Measurements from ENCODE around the gene L3MBTL3. TPM values are rescaled to one million over a fixed set of nuclear protein-coding genes. Genes with fewer than 3 reads are reported as not detected.

L3MBTL3 gene
- total RNA-seq, 2 experiments from 2014 or later = 29.0 to 30.1 TPM

- no peak for TF ChIP-seq CTCF (IDR thresholded peaks at IDR 0.05)
- intact Hi-C loops (cut with DNase I, micrococcal nuclease) = no loop called here
- H3K27ac Mint-ChIP-seq = no peak overlapping the region
- peaks cover 10% of the 10 kb centered on the region for H3K4me1 Mint-ChIP-seq (ENCODE audit: low read depth)
- ATAC-seq (ENCODE audit: poor library complexity) (no peak), DNase-seq (no peak)
- ChIA-PET CTCF (interaction anchor here (0.6 kb wide), 1 partner anchor 879 kb away, joined by 3 read pairs; no protein-coding TSS in a partner anchor), POLR2A (no interaction called here)
- peaks cover 65% of the 10 kb centered on the region for H3K36me3 Mint-ChIP-seq (ENCODE audit: low read depth)
- no peaks in the 10 kb centered on the region for H3K27me3 ChIP-seq (ENCODE audit: control insufficient read depth in 1 of 2, insufficient read depth in 2 of 2, low read length in 2 of 2)
- no peaks in the 10 kb centered on the region for H3K27me3 Mint-ChIP-seq
- no peaks in the 10 kb centered on the region for H3K9me3 Mint-ChIP-seq
- no peaks in the 10 kb centered on the region for H3K4me1 ChIP-seq (ENCODE audit: insufficient read depth, low read length)
- H3K4me3 ChIP-seq (ENCODE audit: low read length) = no peak overlapping the region
- H3K27ac ChIP-seq (ENCODE audit: low read depth in 1 of 2, low read length in 2 of 2) = no peak overlapping the region
- no peak overlapping the region for H3K4me3 Mint-ChIP-seq
- H3K36me3 ChIP-seq (ENCODE audit: insufficient read depth, low read length) = peaks cover 29% of the 10 kb centered on the region
- no peaks in the 10 kb centered on the region for H3K9me3 ChIP-seq (ENCODE audit: control insufficient read depth in 1 of 2, insufficient read depth in 1 of 2, low read length in 2 of 2)
Observed at GRCh38 chr6:130158056-130158455, 139.7 kb downstream of the L3MBTL3 start.

- Mint-ChIP-seq H3K27me3 (no peaks in the 10 kb centered on the region), H3K4me1 (ENCODE audit: low read depth) (peaks cover 10% of the 10 kb centered on the region), H3K27ac (no peak overlapping the region), H3K9me3 (no peaks in the 10 kb centered on the region), H3K36me3 (ENCODE audit: low read depth) (peaks cover 66% of the 10 kb centered on the region), H3K4me3 (no peak overlapping the region)
- TF ChIP-seq CTCF (IDR thresholded peaks at IDR 0.05) = no peak
- DNase-seq = no peak
- H3K36me3 ChIP-seq (ENCODE audit: insufficient read depth, low read length) = peaks cover 32% of the 10 kb centered on the region
- intact Hi-C loops (cut with DNase I, micrococcal nuclease) = no loop called here
- H3K9me3 ChIP-seq (ENCODE audit: control insufficient read depth in 1 of 2, insufficient read depth in 1 of 2, low read length in 2 of 2) = no peaks in the 10 kb centered on the region
- ChIA-PET CTCF (interaction anchor here (0.6 kb wide), 1 partner anchor 879 kb away, joined by 3 read pairs; no protein-coding TSS in a partner anchor), POLR2A (no interaction called here)
- no peaks in the 10 kb centered on the region for H3K27me3 ChIP-seq (ENCODE audit: control insufficient read depth in 1 of 2, insufficient read depth in 2 of 2, low read length in 2 of 2)
- no peak overlapping the region for H3K4me3 ChIP-seq (ENCODE audit: low read length)
- H3K4me1 ChIP-seq (ENCODE audit: insufficient read depth, low read length) = no peaks in the 10 kb centered on the region
- no peak overlapping the region for H3K27ac ChIP-seq (ENCODE audit: low read depth in 1 of 2, low read length in 2 of 2)
- no peak for ATAC-seq (ENCODE audit: poor library complexity)
Observed at GRCh38 chr6:130158548-130158947, 140.2 kb downstream of the L3MBTL3 start.

GRCh38 chr6:130159956-130160355 is 141.6 kb downstream of the L3MBTL3 start:
- peaks cover 3% of the 10 kb centered on the region for H3K9me3 Mint-ChIP-seq
- ATAC-seq (ENCODE audit: poor library complexity) (no peak), DNase-seq (no peak)
- no peak for TF ChIP-seq CTCF (IDR thresholded peaks at IDR 0.05)
- Histone ChIP-seq H3K36me3 (ENCODE audit: insufficient read depth, low read length) (peaks cover 28% of the 10 kb centered on the region), H3K27me3 (ENCODE audit: control insufficient read depth in 1 of 2, insufficient read depth in 2 of 2, low read length in 2 of 2) (no peaks in the 10 kb centered on the region), H3K9me3 (ENCODE audit: control insufficient read depth in 1 of 2, insufficient read depth in 1 of 2, low read length in 2 of 2) (no peaks in the 10 kb centered on the region), H3K27ac (ENCODE audit: low read depth in 1 of 2, low read length in 2 of 2) (no peak overlapping the region), H3K4me3 (ENCODE audit: low read length) (no peak overlapping the region), H3K4me1 (ENCODE audit: insufficient read depth, low read length) (no peaks in the 10 kb centered on the region)
- H3K4me3 Mint-ChIP-seq = no peak overlapping the region
- ChIA-PET CTCF (no interaction called here), POLR2A (no interaction called here)
- no peaks in the 10 kb centered on the region for H3K27me3 Mint-ChIP-seq
- peak overlapping the region; percentile 1 for H3K27ac Mint-ChIP-seq
- peaks cover 18% of the 10 kb centered on the region for H3K4me1 Mint-ChIP-seq (ENCODE audit: low read depth)
- intact Hi-C loops (cut with DNase I, micrococcal nuclease) = no loop called here
- peaks cover 76% of the 10 kb centered on the region for H3K36me3 Mint-ChIP-seq (ENCODE audit: low read depth)

All from CD4-positive, alpha-beta T cell (primary cell).